Right hindlimb (tissue), 1 donor: Measurements from ENCODE around the gene ATP8A2.
"Not testable (repeated sequence)": the region's sequence is repeated elsewhere in the genome, so short reads cannot be mapped to it uniquely, and the experiment has no call there.

ENCODE experiments used
- DNase-seq: peaks from one replicate; pipeline ENCODE4 v3.0.0-alpha.2; 2018

The ATP8A2 gene

GRCh38 chr13:26058704-26059103, 686.9 kb downstream of the ATP8A2 start:
- DNase-seq = no peak

GRCh38 chr13:26060357-26060756, 688.6 kb downstream of the ATP8A2 start:
- DNase-seq = no peak

- no peak for DNase-seq
These were observed 689.5 kb downstream of the ATP8A2 start for GRCh38 chr13:26061256-26061655.

- no peak for DNase-seq
These were observed 690.2 kb downstream of the ATP8A2 start for GRCh38 chr13:26061947-26062346.

- DNase-seq = peak; percentile 68
These were observed 691.2 kb downstream of the ATP8A2 start for GRCh38 chr13:26062853-26063444.

GRCh38 chr13:26066492-26066891, 694.7 kb downstream of the ATP8A2 start:
- not testable (repeated sequence) for DNase-seq

GRCh38 chr13:26067601-26068000, 695.8 kb downstream of the ATP8A2 start:
- no peak for DNase-seq

GRCh38 chr13:26068372-26068771, 696.6 kb downstream of the ATP8A2 start:
- DNase-seq = not testable (repeated sequence)

GRCh38 chr13:26069642-26070041, 697.9 kb downstream of the ATP8A2 start:
- DNase-seq = not testable (repeated sequence)

- DNase-seq = peak; percentile 47
These were observed 699.9 kb downstream of the ATP8A2 start for GRCh38 chr13:26071691-26072090.

GRCh38 chr13:26072335-26072734, 700.6 kb downstream of the ATP8A2 start:
- not testable (repeated sequence) for DNase-seq

- DNase-seq = no peak
These were observed 702.9 kb downstream of the ATP8A2 start for GRCh38 chr13:26074706-26075105.
